HG02938 (cell line): ENCODE data around the gene HOXB5.

ENCODE experiments used
- ATAC-seq: cut with Tn5 transposase; IDR thresholded peaks from one replicate; pipeline ENCODE4 v1.9.1; 2021; ENCODE audit warnings: mild to moderate bottlenecking, moderate library complexity; ENCODE audit not compliant: unreplicated experiment

The HOXB5 gene

DNA sequence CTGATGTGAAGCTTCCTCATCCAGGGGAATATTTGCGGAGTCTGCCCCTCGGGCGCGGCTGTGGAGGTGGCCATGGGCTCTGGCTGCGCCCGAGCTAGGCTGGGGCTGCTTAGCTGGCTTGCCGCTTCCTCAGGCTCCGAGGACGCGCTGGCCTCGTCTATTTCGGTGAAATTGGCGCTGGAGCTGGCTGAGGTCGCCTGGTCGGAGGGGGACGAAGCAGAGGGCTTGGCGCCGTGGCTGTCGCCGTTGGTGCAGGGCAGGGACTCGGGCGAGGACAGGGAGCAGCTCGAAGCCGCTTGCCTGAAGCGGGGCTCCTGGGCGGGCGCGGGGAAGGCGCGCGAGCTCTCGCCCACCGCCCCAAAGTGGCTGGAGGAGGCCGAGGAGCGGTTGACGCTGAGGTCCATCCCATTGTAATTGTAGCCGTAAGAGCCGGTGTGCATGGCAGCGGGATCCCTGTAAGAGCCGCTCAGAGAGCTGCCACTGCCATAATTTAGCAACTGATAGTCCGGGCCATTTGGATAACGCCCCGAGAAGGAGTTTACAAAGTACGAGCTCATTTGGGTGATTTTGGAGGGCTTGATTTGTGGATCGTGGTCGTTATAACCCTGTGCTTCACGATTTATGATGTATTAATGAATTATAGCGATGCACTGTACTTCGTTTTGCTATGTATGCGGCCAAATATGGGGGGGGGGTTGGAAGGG, at the start of gene HOXB5:
HOXB5 (minus strand) TSS at position 654 of the 704 bp plus-strand sequence; CDS start at position 557, 97 bp downstream.
- no peak for ATAC-seq

DNA sequence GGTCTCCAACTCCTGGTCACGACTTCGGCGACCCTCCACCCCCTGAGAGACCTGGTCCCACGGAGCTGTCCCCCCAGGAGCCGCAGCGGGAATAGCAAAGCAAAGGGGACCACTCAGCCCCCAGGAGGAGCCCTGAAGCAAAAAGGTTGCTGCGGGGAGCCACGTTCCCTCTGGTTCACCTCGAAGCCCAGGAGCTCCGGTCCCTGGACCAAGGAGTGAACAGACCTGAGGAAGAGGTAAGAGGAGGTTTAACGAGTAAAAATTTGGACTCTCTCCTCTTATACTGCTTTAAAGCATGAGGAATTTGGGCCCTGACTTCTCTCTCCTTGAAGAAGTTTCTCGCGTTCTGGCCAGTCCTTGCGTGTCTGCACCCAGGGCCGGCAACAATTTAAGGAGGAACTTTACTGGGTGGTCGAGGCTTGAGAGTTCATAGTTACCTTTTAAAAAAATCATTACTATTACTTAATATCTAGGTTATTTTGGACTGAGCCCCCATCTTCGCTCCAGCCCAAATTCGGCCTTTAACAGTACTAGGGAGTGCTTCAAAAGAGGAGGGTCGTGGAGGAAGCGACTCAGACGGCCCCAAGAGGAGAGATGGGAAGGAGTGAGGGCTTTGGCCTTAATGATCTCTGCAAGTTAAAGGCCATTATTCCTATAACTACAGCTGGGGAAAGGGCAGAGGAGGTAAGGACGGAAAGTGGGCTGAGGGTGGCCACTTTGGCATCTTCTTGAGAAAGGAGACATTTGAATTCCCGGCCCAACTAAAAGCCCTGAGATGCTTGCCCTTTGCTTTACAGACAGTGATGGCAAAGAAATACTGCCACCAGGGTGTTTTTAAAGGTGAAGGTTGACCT, 49.5 kb upstream of the HOXB5 start:
- ATAC-seq: no peak

DNA sequence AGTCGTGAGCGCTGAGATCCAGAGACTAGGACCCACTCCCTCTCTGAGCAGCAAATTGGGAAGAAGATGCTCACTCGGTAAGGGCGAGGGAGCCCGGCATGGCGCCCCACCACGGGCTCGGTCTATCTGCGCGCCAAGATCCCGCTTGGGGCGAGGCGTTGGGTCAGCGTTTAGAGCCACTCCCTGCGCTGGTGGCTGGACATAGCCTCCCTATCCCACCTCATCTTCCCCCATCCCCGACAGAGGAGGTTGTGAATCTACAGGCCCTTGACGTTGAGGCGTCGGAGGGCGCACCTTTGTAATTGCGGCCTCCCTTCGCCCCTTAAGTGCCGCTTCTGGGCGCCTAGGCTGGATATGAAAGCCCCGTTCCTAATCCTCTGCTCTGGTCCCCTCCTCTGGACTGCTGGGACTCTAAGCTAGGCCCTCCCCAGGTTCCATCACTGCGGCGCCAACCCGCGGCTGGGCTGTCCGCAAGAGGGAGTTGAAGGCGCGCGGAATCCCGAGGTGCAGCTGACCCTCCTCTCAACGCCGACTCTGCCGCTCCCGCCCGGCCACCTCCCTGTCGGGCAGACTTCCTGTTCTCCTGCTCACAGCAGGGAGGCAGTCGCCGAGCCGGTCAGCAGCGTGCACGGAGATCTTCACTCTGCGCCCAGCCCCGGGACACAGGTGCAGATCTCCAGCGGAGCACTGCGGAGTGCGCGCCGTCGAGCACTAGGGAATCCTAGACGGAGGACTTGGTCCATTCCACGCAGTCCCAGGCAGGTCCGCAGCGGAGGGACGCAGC, 48.7 kb upstream of the HOXB5 start:
- ATAC-seq: no peak

DNA sequence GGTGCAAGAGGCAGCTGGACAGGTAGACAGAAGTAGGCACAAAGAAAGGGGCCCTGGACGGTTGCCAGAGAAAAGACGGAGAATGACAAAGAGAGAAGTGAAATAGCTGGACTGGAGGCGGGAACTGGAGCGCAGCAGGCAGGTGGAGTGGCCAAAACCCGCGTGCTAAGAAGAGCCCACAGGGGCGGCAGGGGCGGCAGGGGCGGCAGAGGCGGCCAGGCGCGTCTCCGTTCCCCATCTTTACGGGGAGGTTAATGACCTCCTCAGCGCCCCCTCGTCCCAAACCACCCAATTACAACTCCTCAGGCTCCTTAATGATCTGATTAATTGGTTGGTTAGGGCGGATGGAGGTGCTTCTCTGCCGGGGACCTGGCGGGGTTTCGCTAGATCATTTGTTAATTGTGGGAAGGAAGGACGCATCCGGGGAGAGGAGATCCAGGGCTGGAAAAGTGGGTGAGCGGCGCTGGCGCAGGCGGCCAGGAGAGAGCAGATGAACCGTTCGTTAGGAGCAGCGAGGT, 48.0 kb upstream of the HOXB5 start:
- no peak for ATAC-seq

DNA sequence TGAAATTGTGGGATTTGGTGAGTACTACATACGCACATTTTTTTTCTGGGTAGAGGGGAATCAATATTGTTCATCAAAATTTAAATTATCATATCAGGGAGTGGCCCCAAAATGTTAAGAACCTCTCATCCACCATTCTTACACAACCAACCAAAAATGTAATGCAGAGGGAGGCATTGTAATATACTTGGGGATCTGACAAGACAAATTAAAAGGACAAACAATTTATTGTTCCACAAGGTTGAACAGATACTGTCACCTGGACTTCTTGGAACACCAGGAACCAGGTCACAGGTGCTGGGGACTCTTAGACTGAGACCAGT, 47.2 kb upstream of the HOXB5 start:
- no peak for ATAC-seq

DNA sequence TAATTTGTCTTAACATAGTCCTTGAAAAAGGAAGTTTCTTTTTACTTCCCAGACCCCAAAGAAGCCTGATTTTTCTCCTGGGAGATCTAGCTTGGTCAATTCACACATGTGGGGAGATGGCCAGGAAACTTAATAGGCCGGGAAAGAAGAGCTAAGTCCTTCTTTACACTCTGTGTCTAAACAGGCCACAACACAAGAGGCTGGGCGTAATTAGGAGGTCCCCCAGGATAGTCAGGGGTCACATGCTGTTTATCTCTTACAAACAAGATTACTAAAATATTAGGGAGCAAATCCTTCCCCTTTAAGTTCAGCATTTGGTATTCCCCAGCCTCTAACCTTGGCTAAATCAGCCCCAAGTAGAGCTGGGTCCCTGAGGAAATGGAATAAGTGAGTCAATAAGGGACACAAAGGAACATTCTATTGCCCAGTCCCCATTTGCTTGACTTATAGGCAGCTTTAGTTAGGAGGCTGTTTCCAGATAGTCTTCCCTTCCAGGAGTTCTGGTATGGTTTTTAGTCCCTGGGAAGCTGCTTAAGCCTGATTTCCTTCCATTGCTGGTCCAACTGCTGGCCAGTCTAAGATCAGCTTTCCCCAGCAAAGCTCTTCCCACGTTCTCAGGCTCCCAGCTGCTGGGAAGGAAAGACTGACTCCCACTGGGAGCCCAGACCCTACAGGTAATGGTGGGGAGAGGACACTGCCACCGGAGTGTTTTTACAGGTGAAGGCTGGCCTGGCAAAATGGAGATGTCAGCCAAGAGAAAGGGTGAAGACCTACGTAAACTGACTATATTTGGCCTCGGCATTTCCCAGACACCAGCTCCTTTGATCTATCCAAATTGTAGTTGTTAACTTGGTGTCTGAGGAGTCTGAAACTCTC, 46.6 kb upstream of the HOXB5 start:
- ATAC-seq: no peak

DNA sequence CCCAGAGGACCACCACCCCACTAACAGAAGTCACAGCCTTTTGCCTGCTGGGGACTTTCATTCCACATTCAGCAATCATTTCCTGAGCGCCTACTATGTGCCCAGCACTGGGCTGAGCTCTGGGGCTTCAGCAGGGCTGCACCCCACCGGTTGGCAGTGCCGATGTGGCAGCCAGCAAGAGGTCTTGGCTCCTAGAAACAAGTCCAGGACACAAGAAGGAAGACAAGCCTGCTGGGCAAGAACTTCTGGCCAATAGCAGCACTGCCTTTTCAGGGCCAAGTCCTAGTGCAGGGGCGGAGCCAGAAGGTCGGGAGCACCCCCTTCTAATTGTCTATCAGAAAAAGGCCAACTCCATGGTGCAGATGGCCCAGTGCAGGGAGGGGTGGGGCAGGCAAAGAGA, 45.6 kb upstream of the HOXB5 start:
- no peak for ATAC-seq

DNA sequence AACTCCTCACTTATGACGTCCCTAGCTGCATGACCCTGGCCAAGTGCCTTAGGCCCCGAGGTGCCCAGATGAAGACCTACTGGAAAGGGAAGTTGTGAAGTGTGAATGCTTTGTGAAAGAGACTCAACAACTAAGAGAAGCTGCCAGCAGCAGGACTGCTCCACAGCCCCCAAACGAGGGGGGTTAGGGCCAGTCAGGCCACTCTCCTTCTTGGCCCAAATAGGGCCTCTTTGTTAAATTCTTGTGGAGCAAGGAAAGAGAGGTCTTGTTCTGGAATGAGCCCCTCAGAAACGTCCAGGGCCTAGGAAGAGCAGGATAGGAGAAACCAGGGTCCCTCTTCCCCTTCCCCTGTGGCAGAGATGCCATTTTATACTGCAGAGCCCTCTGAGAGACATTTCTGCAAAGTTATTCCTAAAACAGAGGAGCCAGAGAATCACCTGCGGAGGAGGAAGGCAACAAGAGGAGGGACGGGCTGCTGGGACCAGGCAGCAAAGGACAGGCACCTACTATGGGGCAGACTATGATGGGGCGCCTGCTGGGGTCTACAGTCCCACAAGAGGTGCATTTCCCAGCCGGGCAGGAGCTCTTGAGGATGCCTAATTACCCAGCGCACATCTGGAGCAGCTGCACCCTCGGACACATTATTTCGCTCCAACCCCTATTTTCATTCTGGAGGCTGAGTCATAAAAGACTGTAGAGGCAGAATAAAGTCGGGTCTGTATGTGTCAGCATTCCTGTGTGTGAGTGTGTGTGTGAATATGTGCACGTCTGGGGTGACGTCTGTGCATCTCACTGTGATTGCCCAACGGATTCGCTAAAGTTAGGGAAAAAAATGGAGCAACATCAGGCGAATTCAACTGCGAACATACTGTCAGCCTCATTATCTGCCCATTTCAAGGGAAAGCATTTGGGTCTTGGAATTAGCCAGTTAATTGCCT, 44.0 kb upstream of the HOXB5 start:
- ATAC-seq: no peak

DNA sequence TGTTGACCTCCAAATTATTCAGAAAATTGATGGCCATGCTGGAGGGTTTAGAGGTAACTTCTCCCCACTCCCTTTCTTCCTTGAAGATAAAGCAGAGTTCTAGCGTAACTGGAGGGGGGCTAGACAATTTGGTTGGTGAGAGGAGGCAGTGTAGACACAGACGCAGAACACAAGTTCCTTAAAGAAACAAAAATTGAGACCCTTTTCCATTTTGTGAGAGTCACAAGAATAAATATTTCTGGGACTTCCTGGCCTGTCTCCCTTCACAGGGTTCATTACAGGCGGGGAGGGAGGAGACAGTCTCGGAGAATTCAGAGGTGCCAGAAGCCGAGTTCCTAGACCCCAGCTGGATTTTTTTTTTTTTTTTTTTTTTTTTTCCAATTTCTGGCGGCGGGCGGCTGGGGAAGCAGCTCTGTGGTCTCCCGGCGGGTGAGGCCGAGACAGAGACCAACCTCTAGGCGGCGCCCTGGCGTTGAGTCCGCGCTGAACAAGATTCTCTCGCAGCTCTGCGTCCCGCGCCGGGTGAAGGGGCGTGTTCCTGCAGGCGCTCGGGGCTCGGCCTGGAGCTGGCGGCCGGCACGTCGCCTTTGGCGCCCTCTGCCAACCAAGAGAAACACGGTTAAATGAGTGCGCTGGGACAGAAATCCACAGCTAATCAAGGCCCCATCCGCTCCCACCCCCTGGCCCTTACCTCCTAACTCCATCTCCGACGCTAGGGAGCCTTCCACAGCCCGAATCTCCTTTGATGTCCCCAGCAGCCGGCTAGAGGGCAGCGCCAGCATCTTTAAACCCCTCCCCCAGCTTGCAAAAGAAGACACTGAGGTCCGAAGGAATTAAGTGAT, 42.8 kb upstream of the HOXB5 start:
- no peak for ATAC-seq

DNA sequence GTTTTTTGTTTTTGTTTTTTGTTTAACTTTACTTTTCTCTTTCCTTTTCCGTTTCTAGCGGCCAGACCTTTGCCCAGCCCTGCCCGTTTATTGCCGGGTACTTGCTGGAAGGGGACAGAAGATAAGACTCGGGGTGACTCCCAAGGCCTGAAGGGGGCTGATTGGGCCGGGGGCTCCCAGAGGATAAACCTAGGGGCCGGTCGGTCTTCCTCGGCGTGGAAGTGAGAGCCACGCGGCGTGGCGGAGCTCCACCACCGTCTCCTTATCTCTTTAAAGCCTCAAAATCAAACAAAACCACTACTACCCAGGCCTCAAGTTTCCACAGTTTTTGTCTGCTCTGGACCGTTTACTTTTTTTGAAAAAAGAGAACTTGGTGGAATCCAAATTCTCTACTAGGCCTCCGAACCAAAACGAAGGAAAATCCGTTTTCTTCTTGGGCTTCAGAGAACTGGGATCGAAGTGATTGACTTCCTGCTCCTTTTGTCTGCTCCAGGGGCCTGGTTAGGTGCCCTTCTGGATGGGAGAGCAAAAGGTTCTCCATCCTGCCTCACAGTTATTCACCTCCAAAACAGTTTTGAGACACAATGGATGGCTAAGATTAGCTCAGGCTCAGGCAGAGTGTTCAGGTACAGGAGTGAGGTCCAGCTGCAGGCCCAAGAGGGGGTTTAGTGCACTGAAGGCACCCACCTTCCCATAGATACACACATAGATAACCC, 41.1 kb upstream of the HOXB5 start:
- no peak for ATAC-seq

DNA sequence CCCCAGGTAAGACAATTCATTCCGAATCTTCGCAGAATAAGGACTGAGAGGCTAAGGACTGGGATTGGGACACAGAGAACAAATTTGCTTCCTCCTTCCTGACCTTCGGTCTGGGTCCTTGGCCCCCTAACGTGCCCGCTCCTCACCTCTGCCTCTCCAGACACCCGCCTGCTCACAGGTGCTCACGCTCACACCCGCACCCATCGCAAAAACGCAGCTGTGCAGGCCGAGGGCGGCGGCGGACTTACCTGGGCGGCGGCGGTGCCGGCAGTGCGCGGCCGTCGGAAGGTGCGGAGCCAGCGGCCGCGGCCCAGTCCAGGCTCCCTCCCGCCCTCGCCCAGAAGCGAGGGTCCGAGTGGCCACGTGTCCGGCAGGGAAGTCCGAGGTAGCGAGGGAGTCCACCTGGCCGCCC, 39.7 kb upstream of the HOXB5 start:
- no peak for ATAC-seq

DNA sequence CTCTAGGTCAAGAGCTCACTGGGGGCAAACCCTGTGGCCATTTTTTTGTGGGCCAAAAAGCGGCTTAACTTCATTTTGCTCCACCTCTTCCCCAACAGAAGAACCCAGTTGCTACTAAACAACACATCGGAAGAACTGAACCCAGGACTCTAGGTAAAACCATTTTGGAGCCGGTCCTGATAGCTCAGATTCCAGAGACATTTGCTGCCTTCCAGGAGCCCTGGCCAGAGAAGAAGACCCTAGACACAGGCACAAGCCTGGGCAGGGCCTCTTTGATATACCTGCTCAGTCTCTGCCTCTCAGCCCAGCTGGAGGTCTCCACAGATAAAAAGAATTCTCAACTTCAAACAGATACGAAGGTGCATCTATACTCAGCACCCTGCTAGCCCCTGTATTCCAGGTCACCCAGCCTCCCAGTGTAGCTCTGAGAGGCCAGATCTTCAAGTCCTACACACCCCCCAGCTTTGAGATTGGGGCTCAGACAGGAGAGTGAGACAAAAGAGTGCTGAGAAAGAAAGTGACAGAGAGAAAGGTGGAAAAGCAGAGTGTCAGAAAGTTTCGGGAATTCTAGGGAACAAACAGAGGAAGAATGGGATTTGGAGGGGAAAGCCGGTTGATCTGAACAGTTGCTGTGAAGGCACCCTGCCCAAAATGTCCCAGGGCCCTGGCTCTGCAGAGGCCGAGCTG, 39.1 kb upstream of the HOXB5 start:
- no peak for ATAC-seq

DNA sequence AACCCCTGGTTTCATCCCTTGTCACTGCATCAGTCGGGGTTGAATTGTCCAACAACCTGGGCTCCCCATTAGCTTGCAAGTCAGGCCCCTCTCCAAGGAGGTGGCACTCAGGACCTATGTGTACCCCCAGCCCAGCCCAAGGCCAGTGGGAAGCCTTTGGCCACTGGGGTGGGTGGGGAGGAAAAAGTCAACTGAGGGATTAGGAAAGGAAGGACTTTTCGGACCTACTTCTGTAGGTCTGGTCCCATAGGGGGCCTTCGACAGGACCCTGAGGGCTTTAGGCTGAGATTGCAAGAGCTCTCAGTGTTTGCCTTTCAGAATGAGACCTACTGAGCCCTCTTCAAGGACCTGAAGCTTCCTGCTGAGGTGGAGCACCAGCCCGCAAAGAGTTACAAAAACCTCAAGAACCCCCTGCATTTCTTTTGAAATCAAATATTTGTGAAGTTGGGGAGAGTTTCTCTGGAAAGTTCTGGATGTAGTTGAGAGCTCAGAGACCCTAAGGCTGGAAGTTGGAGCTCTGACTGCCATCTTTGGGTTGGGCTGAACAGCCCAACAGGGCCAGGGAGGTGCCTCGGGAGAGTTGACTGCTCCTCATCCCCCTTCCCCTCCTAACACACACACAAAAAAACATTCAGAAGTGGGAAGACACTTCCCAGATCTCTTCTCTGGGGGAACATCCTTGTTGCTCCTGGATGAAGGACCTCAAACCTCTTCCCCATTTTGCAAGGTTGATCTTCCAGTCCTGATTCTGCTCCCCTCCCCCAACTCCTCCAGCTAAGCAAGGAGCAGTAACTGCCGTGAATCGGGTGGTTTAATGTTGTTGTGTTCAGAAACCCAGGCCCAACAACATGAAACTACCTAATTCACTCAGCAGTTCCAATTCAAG, 38.4 kb upstream of the HOXB5 start:
- no peak for ATAC-seq

DNA sequence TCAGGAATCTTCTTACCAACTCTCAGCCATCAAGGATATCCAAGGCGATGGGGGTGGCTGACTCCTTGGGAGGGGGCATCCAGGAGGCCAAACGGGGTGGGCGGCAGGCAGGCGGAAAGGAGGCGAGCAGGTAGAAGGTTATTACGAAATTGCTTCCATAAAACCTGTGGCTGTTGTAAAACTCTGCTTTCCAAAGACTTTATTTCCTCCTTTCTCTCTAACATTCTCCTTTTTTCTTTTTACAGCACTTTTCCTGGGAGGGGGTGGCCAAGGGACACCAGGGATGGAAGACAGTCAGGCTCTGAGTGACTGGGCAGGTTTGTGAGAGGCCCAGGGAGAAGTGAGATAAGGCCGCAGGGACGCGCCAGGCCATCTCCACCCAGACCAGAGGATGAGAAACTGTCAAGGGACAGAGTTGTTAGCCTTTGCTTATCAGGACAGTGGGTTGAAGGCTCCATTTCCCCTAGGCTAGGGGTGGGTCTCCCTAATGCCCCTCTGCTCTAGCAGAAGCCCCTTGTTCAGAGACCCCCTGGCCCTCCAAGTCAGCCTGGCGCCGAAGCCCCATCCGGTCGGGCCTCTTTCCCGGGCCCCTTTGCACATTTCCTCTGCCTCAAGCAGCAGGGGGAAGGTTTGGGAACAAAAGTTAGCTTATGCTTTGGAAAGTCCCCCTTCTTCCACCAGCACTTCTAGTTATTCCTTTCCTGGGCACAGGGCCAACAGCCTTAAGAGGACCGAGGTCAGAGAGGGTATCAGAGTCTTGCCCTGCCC, 37.5 kb upstream of the HOXB5 start:
- no peak for ATAC-seq
